Tibial nerve (tissue), 3 donors: ENCODE data around the gene DNAJB6.

Source experiments
- CTCF ChIP-seq, 5 experiments: fragments of 200-600 bp in 3 of 5; fragments of 450-650 bp in 2 of 5; sonication (generic) in 3 of 5; IDR thresholded peaks; one replicate each; pipeline ENCODE4 v1.5.1; 2016 to 2019; ENCODE audit warnings: antibody characterized with exemption in 5 of 5, mild to moderate bottlenecking in 3 of 5, moderate library complexity in 2 of 5
- POLR2A ChIP-seq, 2 donors: fragments of 450-650 bp; IDR thresholded peaks; one replicate each; pipeline ENCODE4 v1.6.1; 2017; ENCODE audit warnings: antibody characterized with exemption in 2 of 2, mild to moderate bottlenecking in 2 of 2, moderate library complexity in 2 of 2

- TF ChIP-seq CTCF (IDR thresholded peaks at IDR 0.05) (no peak), POLR2A (IDR thresholded peaks at IDR 0.05) (no peak)
Observed at GRCh38 chr7:157412491-157413180, 75.8 kb downstream of the DNAJB6 start.
